Breast epithelium (tissue), 4 donors: ENCODE measurements around the gene CARHSP1. TPM values are rescaled to one million over a fixed set of nuclear protein-coding genes. Genes with fewer than 3 reads are reported as not detected.

ENCODE experiments used
- DNase-seq, 2 donors: peaks; one replicate each; pipeline ENCODE4 v3.0.0-alpha.2; 2019; ENCODE audit warnings: low spot score in 2 of 2
- H3K27ac ChIP-seq, 2 donors: fragments of 200-600 bp; sonication (generic) in 1 of 2; one replicate each; pipeline ENCODE4 v1.5.1; 2016 to 2019; ENCODE audit warnings: mild to moderate bottlenecking in 1 of 2
- H3K27me3 ChIP-seq, 2 donors: fragments of 200-600 bp; sonication (generic) in 1 of 2; one replicate each; pipeline versions ENCODE4 v1.5.1 to v1.6.0; 2017 to 2019; ENCODE audit warnings: control low read depth in 1 of 2, mild to moderate bottlenecking in 1 of 2
- H3K36me3 ChIP-seq: fragments of 200-600 bp; one replicate; pipeline ENCODE4 v1.5.1; 2019
- H3K4me1 ChIP-seq, 2 donors: fragments of 200-600 bp; sonication (generic); one replicate each; pipeline ENCODE4 v1.5.1; 2016 to 2019; ENCODE audit warnings: control low read depth in 1 of 2
- H3K4me3 ChIP-seq, 3 donors: fragments of 200-600 bp; sonication (generic); 1 replicate in 2 of 3; 2 replicates in 1 of 3; pipeline ENCODE4 v1.5.1; 2016 to 2019; ENCODE audit warnings: mild to moderate bottlenecking in 3 of 3, moderate library complexity in 2 of 3
- H3K9me3 ChIP-seq, 2 donors: fragments of 200-600 bp; sonication (generic) in 1 of 2; one replicate each; pipeline ENCODE4 v1.5.1; 2016 to 2019; ENCODE audit warnings: control low read depth in 1 of 2
- POLR2A ChIP-seq: fragments of 450-650 bp; IDR thresholded peaks from one replicate; pipeline ENCODE4 v1.6.1; 2016; ENCODE audit warnings: antibody characterized with exemption, mild to moderate bottlenecking, moderate library complexity
- POLR2AphosphoS5 ChIP-seq, 3 donors: sonication (generic); formaldehyde crosslinking; IDR thresholded peaks; one replicate each; pipeline ENCODE4 v1.6.1; 2017; ENCODE audit warnings: antibody characterized with exemption in 3 of 3
- intact Hi-C: fragments of 100-400 bp; cut with DNase I; formaldehyde crosslinking; loops from one replicate; pipeline ENCODE4 v1.15.1; 2023; ENCODE audit warnings: low total_unique reads
- total RNA-seq, 3 donors: library from RNA; depleted of rRNA; stranded (reverse); fragments of >200 nt; gene quantifications; one replicate each; pipeline ENCODE4 v1.1.0, GENCODE V29; 2016
- TF ChIP-seq, protein P1 (sequence below), 3 donors: fragments of 450-650 bp; IDR thresholded peaks; one replicate each; pipeline ENCODE4 v1.5.1; 2016 to 2017; ENCODE audit warnings: antibody characterized with exemption in 3 of 3, mild to moderate bottlenecking in 3 of 3, moderate library complexity in 3 of 3

Gene CARHSP1
- total RNA-seq, 3 donors from 2014 or later, result 58.6 to 126 (median 83.9) TPM

DNA sequence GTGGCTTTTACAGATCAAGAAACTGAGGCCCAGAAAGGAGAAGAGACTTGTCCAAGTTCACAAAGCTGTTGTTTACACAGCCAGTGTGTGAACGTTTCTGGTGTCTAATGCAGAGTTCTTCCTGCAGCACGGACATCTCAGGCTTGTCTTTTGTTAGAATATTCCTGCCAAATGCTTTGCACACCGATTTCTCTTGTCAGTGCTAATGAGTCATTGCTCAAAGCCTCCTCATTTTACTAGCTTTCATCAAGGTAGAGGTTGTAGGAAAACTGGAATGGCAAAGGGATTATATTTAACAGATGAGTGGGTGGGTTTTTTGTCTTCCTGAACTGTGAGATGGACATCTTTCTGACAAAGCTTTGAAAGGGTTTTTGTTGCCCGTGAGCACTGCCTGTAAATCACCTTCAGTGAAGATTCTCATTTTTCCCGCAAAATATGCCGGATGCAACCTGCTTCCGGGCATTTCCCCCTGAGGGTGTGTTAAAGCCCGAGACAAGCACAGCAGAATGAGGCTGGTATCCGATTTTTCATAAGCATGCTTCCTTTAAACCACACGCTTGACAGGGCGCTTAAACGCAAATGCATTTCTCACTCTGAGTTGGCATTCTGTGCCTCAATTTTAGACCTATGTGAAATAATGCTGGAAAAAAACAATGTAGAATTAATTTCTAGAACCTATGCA lies 56.5 kb downstream of the CARHSP1 start:
- H3K36me3 ChIP-seq, result peaks cover 10% of the 10 kb centered on the region
- intact Hi-C loops, result no loop called here
- H3K4me3 ChIP-seq, result no peak overlapping the region
- no peaks in the 10 kb centered on the region for H3K9me3 ChIP-seq
- TF ChIP-seq, protein P1, sequence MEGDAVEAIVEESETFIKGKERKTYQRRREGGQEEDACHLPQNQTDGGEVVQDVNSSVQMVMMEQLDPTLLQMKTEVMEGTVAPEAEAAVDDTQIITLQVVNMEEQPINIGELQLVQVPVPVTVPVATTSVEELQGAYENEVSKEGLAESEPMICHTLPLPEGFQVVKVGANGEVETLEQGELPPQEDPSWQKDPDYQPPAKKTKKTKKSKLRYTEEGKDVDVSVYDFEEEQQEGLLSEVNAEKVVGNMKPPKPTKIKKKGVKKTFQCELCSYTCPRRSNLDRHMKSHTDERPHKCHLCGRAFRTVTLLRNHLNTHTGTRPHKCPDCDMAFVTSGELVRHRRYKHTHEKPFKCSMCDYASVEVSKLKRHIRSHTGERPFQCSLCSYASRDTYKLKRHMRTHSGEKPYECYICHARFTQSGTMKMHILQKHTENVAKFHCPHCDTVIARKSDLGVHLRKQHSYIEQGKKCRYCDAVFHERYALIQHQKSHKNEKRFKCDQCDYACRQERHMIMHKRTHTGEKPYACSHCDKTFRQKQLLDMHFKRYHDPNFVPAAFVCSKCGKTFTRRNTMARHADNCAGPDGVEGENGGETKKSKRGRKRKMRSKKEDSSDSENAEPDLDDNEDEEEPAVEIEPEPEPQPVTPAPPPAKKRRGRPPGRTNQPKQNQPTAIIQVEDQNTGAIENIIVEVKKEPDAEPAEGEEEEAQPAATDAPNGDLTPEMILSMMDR (IDR thresholded peaks at IDR 0.05), result no peak
- TF ChIP-seq POLR2A (no peak), POLR2AphosphoS5 (IDR thresholded peaks at IDR 0.05) (no peak)
- no peaks in the 10 kb centered on the region for H3K4me1 ChIP-seq
- no peak for DNase-seq
- no peaks in the 10 kb centered on the region for H3K27me3 ChIP-seq
- H3K27ac ChIP-seq, result no peak overlapping the region

DNA sequence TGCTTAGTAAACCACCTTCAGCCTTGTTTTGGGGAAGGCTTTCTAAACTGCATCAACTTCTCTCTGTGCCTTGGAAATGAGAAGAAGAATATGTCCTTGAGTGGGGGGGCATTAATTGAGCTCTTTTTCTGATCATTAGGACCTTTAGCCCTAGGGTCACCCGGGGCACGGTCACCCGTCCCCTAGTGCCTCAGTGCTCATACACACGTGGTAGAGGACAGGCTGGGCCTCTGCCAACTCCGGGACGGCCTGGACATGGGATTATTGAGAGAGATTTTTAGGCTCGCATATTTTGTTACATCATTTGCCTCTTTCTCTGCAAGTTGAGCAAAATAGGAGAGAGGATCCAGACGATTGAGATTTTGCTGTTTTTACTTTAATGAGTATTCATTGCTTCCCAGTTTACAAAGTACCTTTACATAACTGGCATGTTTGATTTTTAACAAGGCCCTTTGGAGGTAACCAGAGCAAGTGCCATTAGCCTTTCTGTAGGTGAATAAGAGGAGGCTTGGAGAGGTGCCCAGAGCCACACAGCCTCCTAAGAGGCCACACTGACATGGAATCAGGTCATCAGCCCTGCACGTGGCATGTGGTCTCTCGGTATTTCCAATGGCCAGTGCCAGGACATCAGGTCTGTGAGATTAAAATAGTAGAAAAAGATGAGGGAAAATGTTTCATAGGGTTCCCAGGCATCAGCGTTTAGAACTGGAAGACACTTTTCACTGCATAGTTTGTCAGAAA lies 60.0 kb downstream of the CARHSP1 start:
- intact Hi-C loops, result no loop called here
- Histone ChIP-seq H3K4me1 (no peaks in the 10 kb centered on the region), H3K9me3 (no peaks in the 10 kb centered on the region), H3K4me3 (no peak overlapping the region), H3K27ac (no peak overlapping the region), H3K27me3 (no peaks in the 10 kb centered on the region), H3K36me3 (peaks cover 10% of the 10 kb centered on the region)
- TF ChIP-seq, protein P1 (IDR thresholded peaks at IDR 0.05), result no peak
- TF ChIP-seq POLR2AphosphoS5 (IDR thresholded peaks at IDR 0.05), result no peak
- no peak for TF ChIP-seq POLR2A
- no peak for DNase-seq

DNA sequence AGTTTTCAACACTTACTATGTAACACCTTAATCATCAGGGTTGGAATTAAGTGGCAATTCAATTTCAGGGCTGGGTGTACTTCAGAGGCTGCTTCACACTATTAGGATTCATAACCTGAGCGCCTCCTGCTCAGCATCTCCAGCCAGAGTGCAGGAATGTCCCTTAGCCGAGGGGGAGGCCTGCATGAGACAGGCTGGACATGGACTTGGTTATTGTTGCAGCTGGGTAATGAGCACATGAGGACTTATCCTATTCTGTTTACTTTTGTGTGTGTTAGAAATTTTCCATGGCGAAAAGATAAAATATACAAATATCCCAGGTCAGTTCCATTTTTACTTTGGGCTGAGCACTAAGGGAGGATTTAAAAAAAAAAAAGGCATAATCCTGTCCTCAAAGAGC lies 60.8 kb downstream of the CARHSP1 start:
- no peaks in the 10 kb centered on the region for H3K4me1 ChIP-seq
- H3K4me3 ChIP-seq, result no peak overlapping the region
- H3K36me3 ChIP-seq, result peaks cover 4% of the 10 kb centered on the region
- no peaks in the 10 kb centered on the region for H3K27me3 ChIP-seq
- H3K27ac ChIP-seq, result no peak overlapping the region
- H3K9me3 ChIP-seq, result no peaks in the 10 kb centered on the region
- intact Hi-C loops, result no loop called here
- TF ChIP-seq POLR2AphosphoS5 (IDR thresholded peaks at IDR 0.05), result no peak
- TF ChIP-seq, protein P1 (IDR thresholded peaks at IDR 0.05), result no peak
- no peak for TF ChIP-seq POLR2A
- no peak for DNase-seq

DNA sequence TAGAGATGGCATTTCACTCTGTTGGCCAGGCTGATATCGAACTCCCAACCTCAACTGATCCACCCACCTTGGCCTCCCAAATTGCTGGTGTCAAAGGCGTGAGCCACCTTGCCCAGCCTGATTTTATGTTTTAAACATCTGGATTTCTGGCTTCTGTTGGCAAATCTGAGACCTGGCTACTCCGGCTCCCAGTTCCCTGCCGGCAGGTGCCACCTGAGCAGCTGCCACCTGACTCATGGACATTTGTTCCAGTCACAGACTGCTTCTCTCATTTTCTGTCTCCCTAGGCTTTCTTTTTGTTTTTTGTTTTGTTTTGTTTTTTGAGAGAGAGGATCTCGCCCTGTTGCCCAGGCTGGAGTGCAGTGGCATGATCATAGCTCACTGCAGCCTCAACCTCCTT lies 61.6 kb downstream of the CARHSP1 start:
- Histone ChIP-seq H3K4me1 (no peaks in the 10 kb centered on the region), H3K36me3 (no peaks in the 10 kb centered on the region), H3K27ac (no peak overlapping the region), H3K4me3 (no peak overlapping the region), H3K9me3 (no peaks in the 10 kb centered on the region), H3K27me3 (no peaks in the 10 kb centered on the region)
- intact Hi-C loops, result no loop called here
- TF ChIP-seq POLR2A (no peak), POLR2AphosphoS5 (IDR thresholded peaks at IDR 0.05) (no peak)
- TF ChIP-seq, protein P1 (IDR thresholded peaks at IDR 0.05), result no peak
- no peak for DNase-seq

DNA sequence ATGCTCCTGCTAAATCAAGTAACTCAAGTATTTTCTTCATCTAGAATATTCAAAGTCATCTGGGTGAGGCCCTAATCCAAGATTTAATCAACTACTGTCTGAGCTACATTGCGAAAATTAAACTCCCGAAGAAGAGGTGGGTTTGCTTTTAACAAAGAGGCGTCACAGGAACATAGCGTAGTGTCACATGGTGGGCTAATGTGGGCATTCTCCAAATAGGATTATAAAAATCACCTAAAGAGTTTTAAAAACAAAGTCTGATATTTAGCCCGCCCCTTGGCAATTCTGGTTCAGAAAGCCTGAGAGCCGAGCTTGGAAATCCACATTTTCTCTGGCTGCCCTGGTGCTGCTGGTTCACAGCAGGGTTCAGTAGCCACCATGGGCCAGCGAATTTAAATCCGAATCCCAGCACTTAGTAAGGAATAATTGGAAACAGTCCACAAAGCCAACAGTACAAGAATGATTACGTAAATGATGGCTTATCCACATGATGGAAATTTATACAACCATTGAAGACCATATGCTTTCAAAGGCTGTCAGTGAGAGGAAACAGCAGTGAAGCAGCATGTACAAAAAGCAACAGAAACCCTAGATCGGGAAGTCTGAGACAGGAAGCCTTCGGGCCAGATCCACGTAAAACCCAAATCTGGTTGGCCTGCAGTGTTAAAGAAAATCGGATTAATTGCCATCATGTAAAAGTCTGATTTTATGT lies 62.4 kb downstream of the CARHSP1 start:
- H3K9me3 ChIP-seq, result no peaks in the 10 kb centered on the region
- H3K27me3 ChIP-seq, result no peaks in the 10 kb centered on the region
- intact Hi-C loops, result no loop called here
- H3K4me3 ChIP-seq, result no peak overlapping the region
- no peaks in the 10 kb centered on the region for H3K4me1 ChIP-seq
- H3K36me3 ChIP-seq, result no peaks in the 10 kb centered on the region
- TF ChIP-seq, protein P1 (IDR thresholded peaks at IDR 0.05), result no peak
- no peak for TF ChIP-seq POLR2AphosphoS5 (IDR thresholded peaks at IDR 0.05)
- TF ChIP-seq POLR2A, result no peak
- DNase-seq, result no peak
- no peak overlapping the region for H3K27ac ChIP-seq
